Measurements from ENCODE around the gene GJA8. TPM values are rescaled to one million over a fixed set of nuclear protein-coding genes. Genes with fewer than 3 reads are reported as not detected.

The GJA8 gene
- total and polyA plus RNA-seq, 4 donors, result not detected

DNA sequence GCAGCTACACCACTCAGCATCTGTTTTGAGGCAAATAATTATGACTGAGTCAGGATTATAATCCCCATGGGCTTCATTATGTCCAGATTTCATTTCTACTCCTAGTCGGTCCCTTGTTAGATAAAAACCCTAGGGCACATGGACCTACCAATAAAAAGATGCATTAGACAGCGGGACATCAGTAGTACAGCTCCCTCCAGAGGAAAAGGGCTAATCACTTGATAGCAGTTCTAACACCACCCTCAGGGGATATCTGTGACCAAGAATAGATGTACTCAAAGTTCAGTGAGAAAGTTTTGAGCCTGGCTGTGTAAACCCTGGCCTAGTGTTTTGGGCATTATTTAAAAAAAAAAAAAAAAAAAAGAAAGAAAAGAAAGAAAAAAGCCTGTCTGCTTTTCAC is 10.0 kb downstream of the GJA8 start:
- 89% methylated on average over 2 of the region's 2 CpGs for WGBS
- no peaks in the 10 kb centered on the region for H3K4me1 ChIP-seq (ENCODE audit: control insufficient read depth in 4 of 4, insufficient read depth in 4 of 4, low read length in 3 of 4)
- no peaks in the 10 kb centered on the region for H3K9me3 ChIP-seq (ENCODE audit: control insufficient read depth in 4 of 4, low read length in 3 of 4)
- no peak overlapping the region for H3K27ac ChIP-seq (ENCODE audit: low read depth in 1 of 2, low read length in 2 of 2)
- H3K4me3 ChIP-seq (ENCODE audit: low read depth in 1 of 3, low read length in 3 of 3), result no peak overlapping the region
- no peaks in the 10 kb centered on the region for H3K36me3 ChIP-seq (ENCODE audit: control insufficient read depth in 4 of 4, insufficient read depth in 3 of 4, low read depth in 1 of 4, low read length in 3 of 4)
- TF ChIP-seq RAD21 (IDR thresholded peaks at IDR 0.05), result no peak
- no peak for TF ChIP-seq NR2F2 (IDR thresholded peaks at IDR 0.05)
- no peak for TF ChIP-seq JUND (IDR thresholded peaks at IDR 0.05)
- TF ChIP-seq YY1 (IDR thresholded peaks at IDR 0.05), result no peak
- TF ChIP-seq, protein P1, sequence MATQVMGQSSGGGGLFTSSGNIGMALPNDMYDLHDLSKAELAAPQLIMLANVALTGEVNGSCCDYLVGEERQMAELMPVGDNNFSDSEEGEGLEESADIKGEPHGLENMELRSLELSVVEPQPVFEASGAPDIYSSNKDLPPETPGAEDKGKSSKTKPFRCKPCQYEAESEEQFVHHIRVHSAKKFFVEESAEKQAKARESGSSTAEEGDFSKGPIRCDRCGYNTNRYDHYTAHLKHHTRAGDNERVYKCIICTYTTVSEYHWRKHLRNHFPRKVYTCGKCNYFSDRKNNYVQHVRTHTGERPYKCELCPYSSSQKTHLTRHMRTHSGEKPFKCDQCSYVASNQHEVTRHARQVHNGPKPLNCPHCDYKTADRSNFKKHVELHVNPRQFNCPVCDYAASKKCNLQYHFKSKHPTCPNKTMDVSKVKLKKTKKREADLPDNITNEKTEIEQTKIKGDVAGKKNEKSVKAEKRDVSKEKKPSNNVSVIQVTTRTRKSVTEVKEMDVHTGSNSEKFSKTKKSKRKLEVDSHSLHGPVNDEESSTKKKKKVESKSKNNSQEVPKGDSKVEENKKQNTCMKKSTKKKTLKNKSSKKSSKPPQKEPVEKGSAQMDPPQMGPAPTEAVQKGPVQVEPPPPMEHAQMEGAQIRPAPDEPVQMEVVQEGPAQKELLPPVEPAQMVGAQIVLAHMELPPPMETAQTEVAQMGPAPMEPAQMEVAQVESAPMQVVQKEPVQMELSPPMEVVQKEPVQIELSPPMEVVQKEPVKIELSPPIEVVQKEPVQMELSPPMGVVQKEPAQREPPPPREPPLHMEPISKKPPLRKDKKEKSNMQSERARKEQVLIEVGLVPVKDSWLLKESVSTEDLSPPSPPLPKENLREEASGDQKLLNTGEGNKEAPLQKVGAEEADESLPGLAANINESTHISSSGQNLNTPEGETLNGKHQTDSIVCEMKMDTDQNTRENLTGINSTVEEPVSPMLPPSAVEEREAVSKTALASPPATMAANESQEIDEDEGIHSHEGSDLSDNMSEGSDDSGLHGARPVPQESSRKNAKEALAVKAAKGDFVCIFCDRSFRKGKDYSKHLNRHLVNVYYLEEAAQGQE (IDR thresholded peaks at IDR 0.05), result no peak
- TF ChIP-seq, protein P2, sequence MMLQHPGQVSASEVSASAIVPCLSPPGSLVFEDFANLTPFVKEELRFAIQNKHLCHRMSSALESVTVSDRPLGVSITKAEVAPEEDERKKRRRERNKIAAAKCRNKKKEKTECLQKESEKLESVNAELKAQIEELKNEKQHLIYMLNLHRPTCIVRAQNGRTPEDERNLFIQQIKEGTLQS (IDR thresholded peaks at IDR 0.05), result no peak
- TF ChIP-seq, protein P3, sequence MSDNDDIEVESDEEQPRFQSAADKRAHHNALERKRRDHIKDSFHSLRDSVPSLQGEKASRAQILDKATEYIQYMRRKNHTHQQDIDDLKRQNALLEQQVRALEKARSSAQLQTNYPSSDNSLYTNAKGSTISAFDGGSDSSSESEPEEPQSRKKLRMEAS (IDR thresholded peaks at IDR 0.05), result no peak
- H3K9ac ChIP-seq (ENCODE audit: low read depth in 1 of 2, low read length in 2 of 2), result no peak overlapping the region
- H3K27me3 ChIP-seq (ENCODE audit: control insufficient read depth in 4 of 4, insufficient read depth in 4 of 4, low read length in 3 of 4), result no peaks in the 10 kb centered on the region
- no peak for DNase-seq (ENCODE audit: low spot score)

DNA sequence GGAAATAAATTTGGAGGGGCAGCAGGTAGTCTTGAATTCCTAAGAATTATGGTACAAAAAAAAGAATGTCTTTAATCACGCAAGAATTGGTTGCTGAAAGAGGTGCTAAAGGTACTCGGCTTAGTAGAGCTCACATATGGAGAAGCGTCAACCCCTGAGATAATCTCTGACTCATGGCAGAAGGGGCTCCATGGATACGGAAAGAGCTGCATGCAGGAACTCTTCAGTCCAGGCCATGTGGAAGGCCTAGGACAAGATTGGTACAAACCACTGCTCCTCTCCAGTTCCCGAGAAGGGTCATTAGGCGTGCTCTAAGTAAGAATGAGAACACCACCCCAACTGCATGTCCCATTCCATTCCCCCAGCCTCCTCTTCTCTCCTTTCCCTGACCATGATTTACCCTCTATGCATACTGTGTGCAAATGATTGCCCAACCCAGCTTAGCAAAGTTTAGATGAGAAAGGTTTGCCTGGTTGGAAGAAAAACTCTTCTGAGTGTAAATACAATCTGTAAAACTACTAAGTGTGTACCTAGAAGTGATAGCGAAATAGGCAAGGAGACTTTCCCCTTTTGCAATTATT is 10.9 kb downstream of the GJA8 start:
- DNase-seq (ENCODE audit: low spot score), result no peak
- Histone ChIP-seq H3K9me3 (ENCODE audit: control insufficient read depth in 4 of 4, low read length in 3 of 4) (no peaks in the 10 kb centered on the region), H3K36me3 (ENCODE audit: control insufficient read depth in 4 of 4, insufficient read depth in 3 of 4, low read depth in 1 of 4, low read length in 3 of 4) (no peaks in the 10 kb centered on the region), H3K27me3 (ENCODE audit: control insufficient read depth in 4 of 4, insufficient read depth in 4 of 4, low read length in 3 of 4) (no peaks in the 10 kb centered on the region), H3K9ac (ENCODE audit: low read depth in 1 of 2, low read length in 2 of 2) (no peak overlapping the region), H3K27ac (ENCODE audit: low read depth in 1 of 2, low read length in 2 of 2) (no peak overlapping the region), H3K4me1 (ENCODE audit: control insufficient read depth in 4 of 4, insufficient read depth in 4 of 4, low read length in 3 of 4) (no peaks in the 10 kb centered on the region), H3K4me3 (ENCODE audit: low read depth in 1 of 3, low read length in 3 of 3) (no peak overlapping the region)
- TF ChIP-seq YY1 (IDR thresholded peaks at IDR 0.05) (no peak), TAF1 (conservative IDR thresholded peaks at IDR 0.05) (no peak), RAD21 (IDR thresholded peaks at IDR 0.05) (no peak), FOXA2 (IDR thresholded peaks at IDR 0.05) (no peak), SP1 (IDR thresholded peaks at IDR 0.05) (no peak), NR2F2 (IDR thresholded peaks at IDR 0.05) (no peak), JUND (IDR thresholded peaks at IDR 0.05) (no peak), EGR1 (IDR thresholded peaks at IDR 0.05; ENCODE audit: low read depth in 2 of 2) (no peak), HNF4G (IDR thresholded peaks at IDR 0.05) (no peak), FOXA1 (IDR thresholded peaks at IDR 0.05) (no peak), HNF4A (conservative IDR thresholded peaks at IDR 0.05) (no peak), GABPA (IDR thresholded peaks at IDR 0.05 in 1 of 2, conservative IDR thresholded peaks at IDR 0.05 in 1 of 2) (no peak)
- TF ChIP-seq, protein P3 (IDR thresholded peaks at IDR 0.05), result no peak
- TF ChIP-seq, protein P1 (IDR thresholded peaks at IDR 0.05), result no peak
- TF ChIP-seq, protein P4, sequence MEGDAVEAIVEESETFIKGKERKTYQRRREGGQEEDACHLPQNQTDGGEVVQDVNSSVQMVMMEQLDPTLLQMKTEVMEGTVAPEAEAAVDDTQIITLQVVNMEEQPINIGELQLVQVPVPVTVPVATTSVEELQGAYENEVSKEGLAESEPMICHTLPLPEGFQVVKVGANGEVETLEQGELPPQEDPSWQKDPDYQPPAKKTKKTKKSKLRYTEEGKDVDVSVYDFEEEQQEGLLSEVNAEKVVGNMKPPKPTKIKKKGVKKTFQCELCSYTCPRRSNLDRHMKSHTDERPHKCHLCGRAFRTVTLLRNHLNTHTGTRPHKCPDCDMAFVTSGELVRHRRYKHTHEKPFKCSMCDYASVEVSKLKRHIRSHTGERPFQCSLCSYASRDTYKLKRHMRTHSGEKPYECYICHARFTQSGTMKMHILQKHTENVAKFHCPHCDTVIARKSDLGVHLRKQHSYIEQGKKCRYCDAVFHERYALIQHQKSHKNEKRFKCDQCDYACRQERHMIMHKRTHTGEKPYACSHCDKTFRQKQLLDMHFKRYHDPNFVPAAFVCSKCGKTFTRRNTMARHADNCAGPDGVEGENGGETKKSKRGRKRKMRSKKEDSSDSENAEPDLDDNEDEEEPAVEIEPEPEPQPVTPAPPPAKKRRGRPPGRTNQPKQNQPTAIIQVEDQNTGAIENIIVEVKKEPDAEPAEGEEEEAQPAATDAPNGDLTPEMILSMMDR (IDR thresholded peaks at IDR 0.05; ENCODE audit: low read depth, low read length, missing input control), result no peak
- TF ChIP-seq, protein P5, sequence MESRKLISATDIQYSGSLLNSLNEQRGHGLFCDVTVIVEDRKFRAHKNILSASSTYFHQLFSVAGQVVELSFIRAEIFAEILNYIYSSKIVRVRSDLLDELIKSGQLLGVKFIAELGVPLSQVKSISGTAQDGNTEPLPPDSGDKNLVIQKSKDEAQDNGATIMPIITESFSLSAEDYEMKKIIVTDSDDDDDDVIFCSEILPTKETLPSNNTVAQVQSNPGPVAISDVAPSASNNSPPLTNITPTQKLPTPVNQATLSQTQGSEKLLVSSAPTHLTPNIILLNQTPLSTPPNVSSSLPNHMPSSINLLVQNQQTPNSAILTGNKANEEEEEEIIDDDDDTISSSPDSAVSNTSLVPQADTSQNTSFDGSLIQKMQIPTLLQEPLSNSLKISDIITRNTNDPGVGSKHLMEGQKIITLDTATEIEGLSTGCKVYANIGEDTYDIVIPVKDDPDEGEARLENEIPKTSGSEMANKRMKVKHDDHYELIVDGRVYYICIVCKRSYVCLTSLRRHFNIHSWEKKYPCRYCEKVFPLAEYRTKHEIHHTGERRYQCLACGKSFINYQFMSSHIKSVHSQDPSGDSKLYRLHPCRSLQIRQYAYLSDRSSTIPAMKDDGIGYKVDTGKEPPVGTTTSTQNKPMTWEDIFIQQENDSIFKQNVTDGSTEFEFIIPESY (IDR thresholded peaks at IDR 0.05), result no peak
- TF ChIP-seq, protein P2 (IDR thresholded peaks at IDR 0.05), result no peak
- 95% methylated on average over 7 of the region's 7 CpGs for WGBS
